Tibial nerve (tissue), 4 donors: ENCODE measurements around the gene TCAIM. TPM values are rescaled to one million over a fixed set of nuclear protein-coding genes. Genes with fewer than 3 reads are reported as not detected.
"Not testable (repeated sequence)": the region's sequence is repeated elsewhere in the genome, so short reads cannot be mapped to it uniquely, and the experiment has no call there.

Source experiments
- DNase-seq, 2 donors: peaks; one replicate each; pipeline ENCODE4 v3.0.0-alpha.2; 2019; ENCODE audit warnings: low spot score in 2 of 2
- H3K27ac ChIP-seq, 4 donors: fragments of 200-600 bp; sonication (generic) in 3 of 4; one replicate each; pipeline ENCODE4 v1.5.1; 2017 to 2019; ENCODE audit warnings: mild to moderate bottlenecking in 1 of 4
- H3K27me3 ChIP-seq, 2 donors: fragments of 200-600 bp; sonication (generic) in 1 of 2; one replicate each; pipeline versions ENCODE4 v1.5.1 to v1.6.0; 2017 to 2019
- H3K36me3 ChIP-seq, 3 donors: fragments of 200-600 bp; sonication (generic); one replicate each; pipeline ENCODE4 v1.5.1; 2018 to 2019
- H3K4me1 ChIP-seq, 4 donors: fragments of 200-600 bp; sonication (generic) in 3 of 4; one replicate each; pipeline ENCODE4 v1.5.1; 2017 to 2019
- H3K4me3 ChIP-seq, 4 donors: fragments of 200-600 bp; sonication (generic) in 3 of 4; one replicate each; pipeline ENCODE4 v1.5.1; 2017 to 2019; ENCODE audit warnings: mild to moderate bottlenecking in 1 of 4, moderate library complexity in 1 of 4
- H3K9me3 ChIP-seq, 4 donors: fragments of 200-600 bp; sonication (generic) in 3 of 4; one replicate each; pipeline ENCODE4 v1.5.1; 2017 to 2019
- CTCF ChIP-seq, 5 experiments: fragments of 200-600 bp in 3 of 5; fragments of 450-650 bp in 2 of 5; sonication (generic) in 3 of 5; IDR thresholded peaks; one replicate each; pipeline ENCODE4 v1.5.1; 2016 to 2019; ENCODE audit warnings: antibody characterized with exemption in 5 of 5, mild to moderate bottlenecking in 3 of 5, moderate library complexity in 2 of 5
- EP300 ChIP-seq, 2 donors: sonication (generic); formaldehyde crosslinking; IDR thresholded peaks; one replicate each; pipeline ENCODE4 v1.6.1; 2017; ENCODE audit warnings: antibody characterized with exemption in 2 of 2, mild to moderate bottlenecking in 1 of 2
- POLR2A ChIP-seq, 2 donors: fragments of 450-650 bp; IDR thresholded peaks; one replicate each; pipeline ENCODE4 v1.6.1; 2017; ENCODE audit warnings: antibody characterized with exemption in 2 of 2, mild to moderate bottlenecking in 2 of 2, moderate library complexity in 2 of 2
- WGBS, 2 donors: methylation state at CpG; one replicate each; pipeline ENCODE4 v1.1.5; 2018; 5-methylcytosine and 5-hydroxymethylcytosine counted together
- total RNA-seq, 4 donors: library from RNA; depleted of rRNA; stranded (reverse); fragments of >200 nt; gene quantifications; one replicate each; pipeline ENCODE4 v1.1.0, GENCODE V29; 2016

TCAIM gene
- total RNA-seq, 4 donors from 2014 or later, result 24.1 to 41.3 (median 28.0) TPM

GRCh38 chr3:44412365-44412764 is 73.8 kb downstream of the TCAIM start:
- H3K4me1 ChIP-seq, result no peaks in the 10 kb centered on the region
- DNase-seq, result no peak
- TF ChIP-seq CTCF (IDR thresholded peaks at IDR 0.05) (no peak), EP300 (IDR thresholded peaks at IDR 0.05) (no peak), POLR2A (IDR thresholded peaks at IDR 0.05) (no peak)
- no peak overlapping the region for H3K27ac ChIP-seq
- no peak overlapping the region for H3K4me3 ChIP-seq
- H3K36me3 ChIP-seq, result peaks cover 0 to 20% (median 0%) of the 10 kb centered on the region in 3 donors
- 76 to 85% methylated on average over 10 of the region's 10 CpGs for WGBS, 2 donors
- no peaks in the 10 kb centered on the region for H3K9me3 ChIP-seq
- H3K27me3 ChIP-seq, result no peaks in the 10 kb centered on the region

- Histone ChIP-seq H3K4me3 (no peak overlapping the region), H3K9me3 (no peaks in the 10 kb centered on the region), H3K27me3 (no peaks in the 10 kb centered on the region), H3K27ac (no peak overlapping the region), H3K36me3 (peaks cover 0 to 17% (median 0%) of the 10 kb centered on the region in 3 donors), H3K4me1 (no peaks in the 10 kb centered on the region)
- WGBS, 2 donors, result 74 to 89% methylated on average over 9 to 10 of the region's 11 CpGs
- TF ChIP-seq EP300 (IDR thresholded peaks at IDR 0.05), result no peak
- no peak for TF ChIP-seq POLR2A (IDR thresholded peaks at IDR 0.05)
- no peak for TF ChIP-seq CTCF (IDR thresholded peaks at IDR 0.05)
- DNase-seq, result no peak
These were observed 76.0 kb downstream of the TCAIM start for GRCh38 chr3:44414517-44415090.

GRCh38 chr3:44415421-44415820 is 76.9 kb downstream of the TCAIM start:
- TF ChIP-seq POLR2A (IDR thresholded peaks at IDR 0.05) (no peak), CTCF (IDR thresholded peaks at IDR 0.05) (no peak), EP300 (IDR thresholded peaks at IDR 0.05) (no peak)
- DNase-seq, result no peak
- no peaks in the 10 kb centered on the region for H3K9me3 ChIP-seq
- H3K4me1 ChIP-seq, result no peaks in the 10 kb centered on the region
- H3K36me3 ChIP-seq, result peaks cover 0 to 9% (median 0%) of the 10 kb centered on the region in 3 donors
- H3K27ac ChIP-seq, result no peak overlapping the region
- no peaks in the 10 kb centered on the region for H3K27me3 ChIP-seq
- 64 to 86% methylated on average over 4 to 11 of the region's 11 CpGs for WGBS, 2 donors
- H3K4me3 ChIP-seq, result no peak overlapping the region

GRCh38 chr3:44416031-44417030 is 77.8 kb downstream of the TCAIM start:
- WGBS, 2 donors, result 92 to 95% methylated on average over 10 to 11 of the region's 11 CpGs
- DNase-seq, result no peak
- no peak overlapping the region for H3K27ac ChIP-seq

GRCh38 chr3:44418118-44418517 is 79.6 kb downstream of the TCAIM start:
- H3K27ac ChIP-seq, H3K27me3 ChIP-seq, H3K36me3 ChIP-seq, H3K9me3 ChIP-seq, DNase-seq, H3K4me3 ChIP-seq, H3K4me1 ChIP-seq: not testable (repeated sequence)
- WGBS, 2 donors, result 80 to 93% methylated on average over 4 of the region's 4 CpGs

More at GRCh38 chr3:44416031-44417030, 77.8 kb downstream of the TCAIM start:
- no peak for TF ChIP-seq CTCF (IDR thresholded peaks at IDR 0.05)
- no peak for TF ChIP-seq EP300 (IDR thresholded peaks at IDR 0.05)
- TF ChIP-seq POLR2A (IDR thresholded peaks at IDR 0.05), result no peak
- no peaks in the 10 kb centered on the region for H3K27me3 ChIP-seq
- no peaks in the 10 kb centered on the region for H3K4me1 ChIP-seq
- peaks cover 0 to 7% (median 0%) of the 10 kb centered on the region in 3 donors for H3K36me3 ChIP-seq
- H3K9me3 ChIP-seq, result no peaks in the 10 kb centered on the region
- no peak overlapping the region for H3K4me3 ChIP-seq
